Transverse colon (tissue), 4 donors: ENCODE data around the gene THSD7A.

Experiments used
- POLR2A ChIP-seq: fragments of 450-650 bp; IDR thresholded peaks from one replicate; pipeline ENCODE4 v1.6.1; 2016; ENCODE audit warnings: antibody characterized with exemption, mild to moderate bottlenecking, moderate library complexity
- POLR2AphosphoS5 ChIP-seq, 3 donors: sonication (generic); formaldehyde crosslinking; IDR thresholded peaks; one replicate each; pipeline ENCODE4 v1.6.1; 2016; ENCODE audit warnings: antibody characterized with exemption in 3 of 3
- TF ChIP-seq, protein P1 (sequence below), 5 experiments: fragments of 200-600 bp in 3 of 5; fragments of 450-650 bp in 2 of 5; sonication (generic) in 3 of 5; IDR thresholded peaks; 1 replicate in 2 of 5; 2 replicates in 3 of 5; pipeline ENCODE4 v1.5.1; 2016 to 2017; ENCODE audit warnings: antibody characterized with exemption in 5 of 5, inconsistent platforms in 3 of 5, mild to moderate bottlenecking in 2 of 5, moderate library complexity in 1 of 5

- TF ChIP-seq, protein P1, sequence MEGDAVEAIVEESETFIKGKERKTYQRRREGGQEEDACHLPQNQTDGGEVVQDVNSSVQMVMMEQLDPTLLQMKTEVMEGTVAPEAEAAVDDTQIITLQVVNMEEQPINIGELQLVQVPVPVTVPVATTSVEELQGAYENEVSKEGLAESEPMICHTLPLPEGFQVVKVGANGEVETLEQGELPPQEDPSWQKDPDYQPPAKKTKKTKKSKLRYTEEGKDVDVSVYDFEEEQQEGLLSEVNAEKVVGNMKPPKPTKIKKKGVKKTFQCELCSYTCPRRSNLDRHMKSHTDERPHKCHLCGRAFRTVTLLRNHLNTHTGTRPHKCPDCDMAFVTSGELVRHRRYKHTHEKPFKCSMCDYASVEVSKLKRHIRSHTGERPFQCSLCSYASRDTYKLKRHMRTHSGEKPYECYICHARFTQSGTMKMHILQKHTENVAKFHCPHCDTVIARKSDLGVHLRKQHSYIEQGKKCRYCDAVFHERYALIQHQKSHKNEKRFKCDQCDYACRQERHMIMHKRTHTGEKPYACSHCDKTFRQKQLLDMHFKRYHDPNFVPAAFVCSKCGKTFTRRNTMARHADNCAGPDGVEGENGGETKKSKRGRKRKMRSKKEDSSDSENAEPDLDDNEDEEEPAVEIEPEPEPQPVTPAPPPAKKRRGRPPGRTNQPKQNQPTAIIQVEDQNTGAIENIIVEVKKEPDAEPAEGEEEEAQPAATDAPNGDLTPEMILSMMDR (IDR thresholded peaks at IDR 0.05), result no peak
- TF ChIP-seq POLR2AphosphoS5 (IDR thresholded peaks at IDR 0.05) (no peak), POLR2A (no peak)
Measured at GRCh38 chr7:11726001-11726793, 105.8 kb downstream of the THSD7A start.
